GM12873 (cell line): ENCODE data around the gene SLC44A4.

Experiments used
- CTCF ChIP-seq: IDR thresholded peaks from 2 replicates; pipeline ENCODE4 v1.5.1; 2012; ENCODE audit warnings: low read depth, mild to moderate bottlenecking, moderate library complexity, low read length, control low read depth; ENCODE audit not compliant: insufficient read depth; ENCODE audit errors: missing control alignments

The SLC44A4 gene

GRCh38 chr6:31880616-31881015 is 1.8 kb upstream of the SLC44A4 start:
- TF ChIP-seq CTCF: no peak

GRCh38 chr6:31879901-31880300 is 1.1 kb upstream of the SLC44A4 start:
- no peak for TF ChIP-seq CTCF

DNA sequence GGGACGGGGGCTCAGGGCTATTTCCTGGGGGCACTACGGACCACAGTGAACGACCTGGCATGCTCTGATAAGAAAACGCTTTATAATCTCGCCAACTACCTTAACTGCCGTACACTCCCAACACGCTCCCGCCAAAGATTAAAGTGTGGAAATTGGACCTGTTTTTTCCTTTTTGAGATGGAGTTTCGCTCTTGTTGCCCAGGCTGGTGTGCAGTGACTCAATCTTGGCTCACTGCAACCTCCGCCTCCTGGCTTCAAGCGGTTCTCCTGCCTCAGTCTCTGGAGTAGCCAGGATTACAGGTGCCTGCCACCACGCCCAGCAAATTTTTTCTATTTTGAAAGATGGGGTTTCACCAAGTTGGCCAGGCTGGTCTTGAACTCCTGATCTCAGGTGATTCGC is 346 bp upstream of the SLC44A4 start:
- TF ChIP-seq CTCF: no peak

DNA sequence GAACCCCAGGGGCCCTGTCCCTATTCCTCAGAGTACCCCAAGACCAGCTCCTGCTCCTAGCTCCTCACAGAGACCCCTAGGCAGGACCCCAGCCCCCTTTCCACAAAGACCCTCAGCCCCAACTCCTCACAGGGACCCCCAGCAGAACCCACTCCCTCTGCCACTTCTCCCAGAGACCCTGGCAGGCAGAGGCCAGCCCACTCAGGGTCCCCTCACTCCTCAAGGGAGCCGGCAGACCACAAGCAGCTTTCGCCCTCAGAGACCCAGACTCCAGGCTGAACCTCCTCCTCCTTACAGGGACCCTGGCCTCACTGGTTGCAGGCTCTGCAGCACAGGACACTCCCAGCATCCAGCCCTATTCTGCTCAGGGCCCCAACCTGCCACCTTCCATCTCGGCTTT is 575 bp downstream of the SLC44A4 start:
- no peak for TF ChIP-seq CTCF

DNA sequence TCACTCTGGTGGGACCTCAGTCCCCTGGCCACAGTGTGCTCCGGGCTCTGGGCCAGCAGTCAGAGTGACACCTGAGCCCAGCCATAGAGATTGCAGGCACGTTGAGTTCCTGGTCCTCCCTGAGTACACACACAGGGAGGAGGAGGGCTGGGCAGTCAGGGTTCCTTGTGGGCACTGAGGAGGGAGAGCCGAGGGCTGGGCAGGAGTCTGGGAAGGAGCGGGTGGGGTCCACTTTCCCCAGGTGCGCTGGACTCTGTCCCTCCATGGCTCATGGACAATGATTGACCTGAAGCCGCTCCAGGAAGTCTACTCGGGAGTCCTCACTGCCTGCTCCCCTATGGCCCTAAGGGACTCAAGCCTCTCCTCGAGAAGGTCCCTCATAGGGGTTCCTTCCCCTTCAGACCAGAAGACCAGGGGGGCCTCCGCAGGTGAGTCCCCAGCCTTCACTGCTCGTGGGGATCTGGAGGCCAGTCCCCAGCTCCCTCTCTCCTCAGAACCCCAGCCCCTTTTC is 1.1 kb downstream of the SLC44A4 start:
- TF ChIP-seq CTCF: no peak

- TF ChIP-seq CTCF: no peak
These were observed 1.6 kb downstream of the SLC44A4 start for GRCh38 chr6:31877125-31877650.

GRCh38 chr6:31876357-31876756 is 2.4 kb downstream of the SLC44A4 start:
- no peak for TF ChIP-seq CTCF

DNA sequence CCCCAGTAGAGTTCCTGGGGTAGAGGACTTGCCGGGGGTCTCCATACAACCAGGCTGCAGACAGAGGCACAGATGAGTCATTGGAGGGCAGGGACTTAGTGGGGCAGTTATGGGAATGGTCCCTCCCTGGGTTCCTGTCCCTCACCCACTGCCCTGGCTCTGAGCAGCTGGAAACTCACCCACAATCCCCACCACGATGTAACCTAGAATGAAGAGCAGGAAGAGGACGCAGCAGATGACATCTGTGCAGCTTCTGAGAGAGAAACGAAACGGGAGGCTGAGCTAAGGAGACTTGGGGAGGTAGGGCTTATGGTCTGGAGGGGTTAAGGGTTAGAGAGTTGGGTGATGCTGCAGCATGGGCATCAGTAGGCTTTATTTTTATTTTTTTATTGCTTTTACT is 2.9 kb downstream of the SLC44A4 start:
- TF ChIP-seq CTCF: no peak
